Mononuclear cell (primary cell): Measurements from ENCODE around the gene ERC2. TPM values are rescaled to one million over a fixed set of nuclear protein-coding genes. Genes with fewer than 3 reads are reported as not detected.

Source experiments
- H3K27me3 ChIP-seq: 2 replicates; pipeline ENCODE4 v1.6.0; 2011; ENCODE audit warnings: low read length, control low read depth; ENCODE audit not compliant: insufficient read depth
- H3K4me1 ChIP-seq: 2 replicates; pipeline ENCODE4 v1.5.1; 2011; ENCODE audit warnings: mild to moderate bottlenecking, low read length, control low read depth; ENCODE audit not compliant: insufficient read depth
- H3K4me3 ChIP-seq: 2 replicates; pipeline ENCODE4 v1.5.1; 2011; ENCODE audit warnings: mild to moderate bottlenecking, low read length, moderate library complexity
- H3K9me3 ChIP-seq: 2 replicates; pipeline ENCODE4 v1.5.1; 2011; ENCODE audit warnings: low read depth, mild to moderate bottlenecking, control low read depth, low read length
- total RNA-seq: library from RNA; depleted of rRNA; stranded (reverse); fragments of >200 nt; gene quantifications from one replicate; pipeline ENCODE4 v1.2.3, GENCODE V29; 2012

The ERC2 gene
- total RNA-seq, 1 donor: 0.10 TPM

GRCh38 chr3:55673764-55674163 lies 794.5 kb downstream of the ERC2 start:
- no peak overlapping the region for H3K4me3 ChIP-seq
- H3K27me3 ChIP-seq: no peaks in the 10 kb centered on the region
- H3K9me3 ChIP-seq: no peaks in the 10 kb centered on the region
- H3K4me1 ChIP-seq: no peaks in the 10 kb centered on the region

DNA sequence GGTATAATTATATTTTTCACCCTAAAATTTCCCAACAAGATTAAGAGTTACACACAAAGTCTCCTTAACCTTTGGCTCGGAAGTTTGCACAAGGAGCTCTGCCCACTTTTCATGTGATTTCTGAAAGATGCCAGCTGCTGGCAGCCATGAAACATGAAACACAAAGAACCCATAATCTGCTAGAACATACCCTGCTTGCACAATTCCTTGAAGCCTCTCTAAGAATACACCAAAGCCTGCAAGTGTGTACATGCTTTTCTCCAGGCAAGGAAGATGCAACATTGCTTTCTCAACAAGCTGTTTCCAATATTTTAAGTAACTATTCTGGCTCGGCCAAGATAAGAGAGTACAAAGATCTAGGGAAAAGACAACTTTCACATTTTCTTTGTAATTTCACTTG lies 799.1 kb downstream of the ERC2 start:
- H3K4me3 ChIP-seq: no peak overlapping the region
- H3K9me3 ChIP-seq: no peaks in the 10 kb centered on the region
- no peaks in the 10 kb centered on the region for H3K27me3 ChIP-seq
- H3K4me1 ChIP-seq: no peaks in the 10 kb centered on the region

DNA sequence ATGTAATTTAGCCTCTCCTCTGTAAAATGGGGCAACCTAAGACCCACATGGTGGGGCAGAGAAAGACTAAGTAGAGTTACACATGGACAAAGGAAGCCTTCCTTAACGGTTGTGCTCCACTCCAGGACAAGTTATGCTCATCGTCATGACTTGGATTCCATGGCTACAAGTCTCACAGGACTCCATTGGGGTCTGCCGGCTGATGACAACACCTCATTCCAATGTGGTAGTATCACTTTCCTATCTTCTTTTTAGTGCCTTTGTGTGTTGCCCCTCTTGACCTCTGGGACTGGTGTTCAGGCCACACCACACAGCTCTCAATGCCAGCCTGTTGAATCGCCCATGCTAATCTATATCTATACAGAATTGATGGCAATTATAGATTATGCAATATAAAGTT lies 799.9 kb downstream of the ERC2 start:
- Histone ChIP-seq H3K9me3 (no peaks in the 10 kb centered on the region), H3K4me1 (no peaks in the 10 kb centered on the region), H3K4me3 (no peak overlapping the region), H3K27me3 (no peaks in the 10 kb centered on the region)

DNA sequence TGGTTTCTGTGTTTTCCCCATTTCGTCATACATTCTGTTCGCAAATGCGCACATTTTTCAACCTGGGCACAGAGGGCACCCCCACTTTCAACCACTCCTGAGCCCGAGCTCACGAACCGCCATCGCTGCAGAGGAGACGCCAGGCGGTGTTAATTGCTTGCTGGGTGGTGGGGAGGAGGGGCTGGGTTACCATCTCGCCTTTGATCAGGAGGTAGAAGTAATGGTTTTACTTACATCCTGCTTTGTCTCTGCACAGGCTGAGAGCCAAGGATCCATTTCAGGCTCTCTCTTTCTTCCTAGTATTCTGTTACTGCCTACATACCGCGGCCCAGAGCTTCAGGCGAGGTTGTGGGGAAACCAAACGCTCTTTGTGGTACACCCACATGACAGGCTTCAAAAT lies 803.9 kb downstream of the ERC2 start:
- no peaks in the 10 kb centered on the region for H3K4me1 ChIP-seq
- H3K9me3 ChIP-seq: no peaks in the 10 kb centered on the region
- no peaks in the 10 kb centered on the region for H3K27me3 ChIP-seq
- H3K4me3 ChIP-seq: no peak overlapping the region

DNA sequence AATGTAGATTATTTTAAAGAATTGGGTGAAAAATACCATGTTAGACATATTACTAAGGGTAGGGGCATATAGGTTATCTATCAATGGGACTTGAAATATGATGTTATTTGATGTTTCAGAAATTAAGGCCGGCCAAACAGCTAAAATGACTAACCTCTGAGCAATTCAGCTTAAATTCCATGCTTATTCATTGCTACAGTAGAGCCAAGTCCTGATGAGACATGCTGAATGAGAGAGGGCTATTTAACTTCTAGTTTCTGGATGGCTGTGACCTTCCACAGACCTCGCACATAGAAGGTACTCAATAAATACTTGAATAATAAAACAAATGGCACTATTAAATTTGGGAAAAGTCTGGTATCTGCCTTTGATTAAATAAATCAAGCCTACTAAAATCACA lies 805.6 kb downstream of the ERC2 start:
- H3K4me1 ChIP-seq: no peaks in the 10 kb centered on the region
- no peaks in the 10 kb centered on the region for H3K9me3 ChIP-seq
- no peak overlapping the region for H3K4me3 ChIP-seq
- no peaks in the 10 kb centered on the region for H3K27me3 ChIP-seq

GRCh38 chr3:55661571-55661970 lies 806.7 kb downstream of the ERC2 start:
- Histone ChIP-seq H3K4me3 (no peak overlapping the region), H3K9me3 (no peaks in the 10 kb centered on the region), H3K27me3 (no peaks in the 10 kb centered on the region), H3K4me1 (no peaks in the 10 kb centered on the region)

- Histone ChIP-seq H3K4me1 (no peaks in the 10 kb centered on the region), H3K27me3 (no peaks in the 10 kb centered on the region), H3K9me3 (no peaks in the 10 kb centered on the region), H3K4me3 (no peak overlapping the region)
Measured at GRCh38 chr3:55661141-55661540, 807.1 kb downstream of the ERC2 start.

GRCh38 chr3:55660642-55661041 lies 807.6 kb downstream of the ERC2 start:
- Histone ChIP-seq H3K4me1 (no peaks in the 10 kb centered on the region), H3K4me3 (no peak overlapping the region), H3K27me3 (no peaks in the 10 kb centered on the region), H3K9me3 (no peaks in the 10 kb centered on the region)

DNA sequence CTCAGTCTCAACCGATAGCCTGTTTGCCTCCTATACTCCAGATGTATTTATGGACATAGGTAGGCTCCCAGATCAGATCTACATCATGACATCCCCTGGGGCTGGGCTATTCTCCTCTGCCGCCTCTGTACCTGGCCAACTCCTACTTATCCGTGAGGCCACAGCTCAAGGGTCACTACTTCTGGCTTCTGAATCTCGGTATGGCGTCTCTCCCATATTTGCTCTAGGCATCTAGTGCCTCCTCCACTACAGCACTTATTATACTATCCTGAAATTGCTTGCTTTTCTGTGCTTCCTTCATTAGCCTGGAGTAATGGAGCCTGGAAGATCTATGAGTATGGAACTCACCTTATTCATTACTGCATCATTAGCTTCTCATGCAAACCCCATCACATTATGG lies 808.6 kb downstream of the ERC2 start:
- Histone ChIP-seq H3K9me3 (no peaks in the 10 kb centered on the region), H3K27me3 (no peaks in the 10 kb centered on the region), H3K4me3 (no peak overlapping the region), H3K4me1 (no peaks in the 10 kb centered on the region)

DNA sequence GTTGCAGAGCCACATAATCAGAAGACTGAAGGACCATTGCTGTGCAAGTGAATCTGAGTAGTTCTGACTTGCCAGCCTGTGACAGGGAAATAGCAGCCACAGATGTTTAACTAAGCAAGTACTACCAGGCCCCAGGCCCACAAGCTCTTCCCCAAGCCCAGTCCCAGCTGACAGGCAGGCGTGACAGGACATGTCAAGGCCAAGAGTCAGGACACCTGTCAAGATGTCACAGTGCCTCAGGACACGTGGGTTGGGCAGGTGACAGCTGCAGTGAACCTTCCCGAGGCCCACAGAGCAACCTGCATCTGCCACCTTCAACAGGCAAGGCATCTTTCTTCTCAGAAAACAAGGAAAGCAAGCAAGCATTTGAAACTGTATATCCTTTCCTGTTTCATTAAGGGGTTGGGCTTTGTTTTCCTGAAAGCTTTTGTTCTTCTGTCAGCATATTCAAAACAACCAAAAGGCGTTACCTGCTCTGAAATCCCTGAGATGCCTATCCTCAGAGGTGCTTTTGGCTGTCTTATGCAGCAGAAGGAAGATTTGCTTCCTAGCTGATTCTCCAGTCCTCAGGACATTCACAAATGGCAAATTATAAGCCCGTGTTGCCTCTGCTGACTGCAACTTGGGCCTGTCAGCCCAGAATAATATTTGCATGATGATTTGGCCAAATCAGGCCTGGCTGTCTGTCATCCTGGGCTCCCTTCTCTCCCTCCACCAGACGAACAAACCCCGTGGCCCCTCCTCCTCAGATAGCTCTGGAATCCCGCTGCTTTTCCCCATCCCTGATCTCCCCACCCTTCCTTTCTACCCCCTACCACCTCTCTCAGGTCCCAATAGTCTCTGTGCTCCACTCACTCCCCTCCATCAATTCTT lies 809.3 kb downstream of the ERC2 start:
- no peaks in the 10 kb centered on the region for H3K9me3 ChIP-seq
- no peaks in the 10 kb centered on the region for H3K27me3 ChIP-seq
- no peaks in the 10 kb centered on the region for H3K4me1 ChIP-seq
- H3K4me3 ChIP-seq: no peak overlapping the region

GRCh38 chr3:55658270-55658669 lies 810.0 kb downstream of the ERC2 start:
- H3K9me3 ChIP-seq: no peaks in the 10 kb centered on the region
- no peaks in the 10 kb centered on the region for H3K4me1 ChIP-seq
- no peaks in the 10 kb centered on the region for H3K27me3 ChIP-seq
- no peak overlapping the region for H3K4me3 ChIP-seq

GRCh38 chr3:55655544-55655943 lies 812.7 kb downstream of the ERC2 start:
- no peaks in the 10 kb centered on the region for H3K9me3 ChIP-seq
- no peaks in the 10 kb centered on the region for H3K4me1 ChIP-seq
- H3K4me3 ChIP-seq: no peak overlapping the region
- H3K27me3 ChIP-seq: no peaks in the 10 kb centered on the region

GRCh38 chr3:55654123-55654760 lies 814.0 kb downstream of the ERC2 start:
- H3K4me3 ChIP-seq: no peak overlapping the region
- no peaks in the 10 kb centered on the region for H3K27me3 ChIP-seq

GRCh38 chr3:55651011-55651410 lies 817.3 kb downstream of the ERC2 start:
- Histone ChIP-seq H3K27me3 (no peaks in the 10 kb centered on the region), H3K4me3 (no peak overlapping the region), H3K9me3 (no peaks in the 10 kb centered on the region), H3K4me1 (no peaks in the 10 kb centered on the region)

More at GRCh38 chr3:55654123-55654760, 814.0 kb downstream of the ERC2 start:
- no peaks in the 10 kb centered on the region for H3K9me3 ChIP-seq
- H3K4me1 ChIP-seq: no peaks in the 10 kb centered on the region

DNA sequence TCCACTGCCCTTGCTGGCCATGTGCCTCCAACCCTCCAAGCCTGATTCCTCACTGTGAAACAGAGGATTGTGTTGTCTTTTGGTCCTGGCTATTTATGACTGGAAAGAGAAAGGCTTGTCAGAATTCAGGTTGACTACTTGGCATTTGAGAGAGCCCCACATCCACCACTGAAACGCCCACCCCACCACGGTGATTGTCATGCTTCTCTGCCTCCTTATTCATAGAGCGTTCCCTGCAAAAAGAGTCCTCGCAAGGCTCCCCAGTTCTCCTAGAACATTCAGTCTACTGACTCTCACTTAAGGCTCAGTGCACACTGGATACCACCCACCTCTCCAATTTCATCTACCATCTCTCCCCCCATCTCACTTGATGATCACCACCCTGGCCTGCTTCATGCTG lies 818.3 kb downstream of the ERC2 start:
- no peaks in the 10 kb centered on the region for H3K9me3 ChIP-seq
- no peaks in the 10 kb centered on the region for H3K27me3 ChIP-seq
- no peak overlapping the region for H3K4me3 ChIP-seq
- no peaks in the 10 kb centered on the region for H3K4me1 ChIP-seq

GRCh38 chr3:55649554-55649953 lies 818.7 kb downstream of the ERC2 start:
- H3K27me3 ChIP-seq: no peaks in the 10 kb centered on the region
- no peak overlapping the region for H3K4me3 ChIP-seq
- no peaks in the 10 kb centered on the region for H3K4me1 ChIP-seq
- no peaks in the 10 kb centered on the region for H3K9me3 ChIP-seq
